Measurements from ENCODE around the gene MRGPRD.

MRGPRD gene

DNA sequence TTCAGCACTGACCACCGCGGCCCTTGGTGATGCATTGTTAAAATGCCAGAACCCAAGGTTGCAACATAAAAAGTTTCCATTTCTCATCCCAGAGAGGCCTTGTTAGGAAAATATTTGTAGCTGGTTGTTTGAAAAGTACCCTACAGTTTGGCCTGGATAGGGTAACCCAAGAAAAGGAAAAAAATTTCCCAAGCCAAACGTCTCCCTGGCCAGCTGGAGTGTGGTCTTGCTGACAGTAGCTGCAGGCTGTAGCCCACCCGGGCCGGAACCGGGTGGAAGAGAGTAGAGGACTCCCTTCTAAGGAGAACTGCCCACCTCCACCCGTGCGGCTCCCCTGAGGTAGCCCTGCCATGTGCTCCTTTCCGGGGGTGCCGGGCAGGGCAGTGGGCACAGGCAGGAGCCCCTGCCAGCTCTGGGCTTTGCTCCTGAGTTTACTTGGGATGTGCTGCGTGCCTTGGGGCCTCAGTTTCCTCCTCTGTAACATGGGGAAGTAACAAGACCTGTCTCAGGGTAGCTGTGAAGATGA is 38.6 kb downstream of the MRGPRD start:
- H3K4me3 ChIP-seq (ENCODE audit: low read depth, low read length), result no peak overlapping the region
- TF ChIP-seq CTCF (IDR thresholded peaks at IDR 0.05; ENCODE audit: borderline replicate concordance, insufficient read depth, low read depth, low read length), result no peak

GRCh38 chr11:68941324-68942094 is 39.3 kb downstream of the MRGPRD start:
- H3K4me3 ChIP-seq (ENCODE audit: low read depth, low read length), result no peak overlapping the region
- no peak for TF ChIP-seq CTCF (IDR thresholded peaks at IDR 0.05; ENCODE audit: borderline replicate concordance, insufficient read depth, low read depth, low read length)

DNA sequence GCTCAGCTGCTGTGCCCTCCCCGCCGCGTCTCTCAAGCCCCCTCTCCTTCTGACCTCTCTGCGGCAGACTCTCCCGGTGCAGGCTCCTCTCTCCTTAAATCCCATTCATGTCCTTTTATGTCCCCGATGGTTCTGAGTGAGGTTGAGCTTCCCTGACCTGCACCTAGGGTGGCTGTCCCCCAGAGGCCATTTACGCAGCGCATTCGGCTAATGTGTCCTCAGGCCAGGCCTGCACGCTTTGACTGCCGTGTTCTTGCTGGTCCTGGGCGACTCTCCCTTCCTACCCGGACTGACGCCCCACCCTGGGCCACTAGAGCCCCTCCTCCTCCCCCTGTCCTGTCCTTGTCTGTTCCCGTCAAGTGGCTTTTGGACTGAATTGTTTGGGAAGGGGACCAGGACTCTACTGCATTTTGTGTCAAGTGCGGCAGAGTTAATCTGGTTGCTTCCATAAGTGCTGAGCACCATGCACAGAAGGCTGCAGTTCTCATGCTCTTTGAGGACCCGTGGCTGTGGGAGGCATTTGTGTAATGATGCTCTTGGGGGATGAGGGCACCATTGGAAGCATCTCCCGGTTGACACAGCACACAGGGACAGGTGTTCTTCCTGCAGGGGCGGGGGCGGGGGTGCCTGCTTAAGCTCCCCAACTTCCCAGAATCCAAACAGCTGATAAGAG is 40.0 kb downstream of the MRGPRD start:
- H3K4me3 ChIP-seq (ENCODE audit: low read depth, low read length), result no peak overlapping the region
- TF ChIP-seq CTCF (IDR thresholded peaks at IDR 0.05; ENCODE audit: borderline replicate concordance, insufficient read depth, low read depth, low read length), result no peak

GRCh38 chr11:68939583-68940555 is 40.9 kb downstream of the MRGPRD start:
- no peak overlapping the region for H3K4me3 ChIP-seq (ENCODE audit: low read depth, low read length)
- TF ChIP-seq CTCF (IDR thresholded peaks at IDR 0.05; ENCODE audit: borderline replicate concordance, insufficient read depth, low read depth, low read length), result no peak

- no peak for TF ChIP-seq CTCF (IDR thresholded peaks at IDR 0.05; ENCODE audit: borderline replicate concordance, insufficient read depth, low read depth, low read length)
- no peak overlapping the region for H3K4me3 ChIP-seq (ENCODE audit: low read depth, low read length)
Measured at GRCh38 chr11:68938816-68939582, 41.8 kb downstream of the MRGPRD start.

- H3K4me3 ChIP-seq (ENCODE audit: low read depth, low read length), result no peak overlapping the region
- no peak for TF ChIP-seq CTCF (IDR thresholded peaks at IDR 0.05; ENCODE audit: borderline replicate concordance, insufficient read depth, low read depth, low read length)
Measured at GRCh38 chr11:68938088-68938487, 42.7 kb downstream of the MRGPRD start.
